T-helper 1 cell treated with Interleukin-12 subunit alpha and Interleukin-12 subunit beta and Interleukin-4 antibody, amounts not matched to agents 30 μg/mL and 1 μg/mL, for 36 hours (primary cell): ENCODE measurements around the gene CLIP4.

Experiments used
- H3K27ac Mint-ChIP-seq: one replicate; pipeline ENCODE4 v1.8.0; 2021; ENCODE audit warnings: mild to moderate bottlenecking, mixed read lengths
- H3K27me3 Mint-ChIP-seq: one replicate; pipeline ENCODE4 v1.8.0; 2021; ENCODE audit warnings: low read depth, mixed read lengths
- H3K36me3 Mint-ChIP-seq: one replicate; pipeline ENCODE4 v1.8.0; 2021; ENCODE audit warnings: low read depth, mixed read lengths
- H3K4me1 Mint-ChIP-seq: one replicate; pipeline ENCODE4 v1.8.0; 2021; ENCODE audit warnings: low read depth, mixed read lengths
- H3K4me3 Mint-ChIP-seq: one replicate; pipeline ENCODE4 v1.8.0; 2021; ENCODE audit warnings: mild to moderate bottlenecking, moderate library complexity, mixed read lengths
- H3K9me3 Mint-ChIP-seq: one replicate; pipeline ENCODE4 v1.8.0; 2021; ENCODE audit warnings: mixed read lengths

Gene CLIP4

GRCh38 chr2:29112379-29112778 is 2.8 kb upstream of the CLIP4 start:
- Mint-ChIP-seq H3K9me3 (no peaks in the 10 kb centered on the region), H3K36me3 (peaks cover 4% of the 10 kb centered on the region), H3K4me1 (peaks cover 40% of the 10 kb centered on the region), H3K27ac (no peak overlapping the region), H3K27me3 (peaks cover 16% of the 10 kb centered on the region), H3K4me3 (no peak overlapping the region)

GRCh38 chr2:29113027-29113686 is 2.1 kb upstream of the CLIP4 start:
- Mint-ChIP-seq H3K36me3 (peaks cover 4% of the 10 kb centered on the region), H3K4me1 (peaks cover 45% of the 10 kb centered on the region), H3K4me3 (peak overlapping the region; percentile 93), H3K27ac (no peak overlapping the region), H3K9me3 (no peaks in the 10 kb centered on the region), H3K27me3 (peaks cover 16% of the 10 kb centered on the region)

GRCh38 chr2:29113891-29114321 is 1.3 kb upstream of the CLIP4 start:
- Mint-ChIP-seq H3K9me3 (no peaks in the 10 kb centered on the region), H3K4me3 (peak overlapping the region; percentile 93), H3K4me1 (peaks cover 48% of the 10 kb centered on the region), H3K27me3 (peaks cover 16% of the 10 kb centered on the region), H3K27ac (peak overlapping the region; percentile 95), H3K36me3 (peaks cover 4% of the 10 kb centered on the region)

DNA sequence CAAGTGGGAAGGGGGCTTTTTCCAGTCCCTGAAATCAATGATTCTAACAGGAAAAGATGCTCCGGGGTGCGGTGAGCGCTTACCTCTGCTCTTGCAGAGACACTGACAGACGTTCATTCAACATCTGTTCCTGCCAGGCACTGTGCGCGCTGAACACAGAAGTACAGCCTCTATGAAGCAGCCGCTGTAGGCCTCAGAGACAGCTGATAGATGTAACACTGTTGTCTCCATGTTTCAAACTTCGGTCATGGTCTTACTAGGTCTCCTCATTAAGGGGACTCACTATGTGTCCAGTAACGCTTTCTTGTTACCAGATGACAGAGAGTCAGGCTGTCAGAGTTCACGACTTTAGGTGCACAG is 649 bp upstream of the CLIP4 start:
- Mint-ChIP-seq H3K27ac (peak overlapping the region; percentile 95), H3K4me3 (peak overlapping the region; percentile 93), H3K4me1 (peaks cover 54% of the 10 kb centered on the region)

GRCh38 chr2:29115797-29116781 is 874 bp downstream of the CLIP4 start:
- peaks cover 50% of the 10 kb centered on the region for H3K4me1 Mint-ChIP-seq
- peaks cover 13% of the 10 kb centered on the region for H3K27me3 Mint-ChIP-seq
- H3K27ac Mint-ChIP-seq, result peak overlapping the region; percentile 96
- peak overlapping the region; percentile 85 for H3K4me3 Mint-ChIP-seq
- H3K9me3 Mint-ChIP-seq, result no peaks in the 10 kb centered on the region
- H3K36me3 Mint-ChIP-seq, result peaks cover 4% of the 10 kb centered on the region

More for the DNA sequence above, 649 bp upstream of the CLIP4 start:
- Mint-ChIP-seq H3K9me3 (no peaks in the 10 kb centered on the region), H3K36me3 (peaks cover 4% of the 10 kb centered on the region), H3K27me3 (peaks cover 14% of the 10 kb centered on the region)

DNA sequence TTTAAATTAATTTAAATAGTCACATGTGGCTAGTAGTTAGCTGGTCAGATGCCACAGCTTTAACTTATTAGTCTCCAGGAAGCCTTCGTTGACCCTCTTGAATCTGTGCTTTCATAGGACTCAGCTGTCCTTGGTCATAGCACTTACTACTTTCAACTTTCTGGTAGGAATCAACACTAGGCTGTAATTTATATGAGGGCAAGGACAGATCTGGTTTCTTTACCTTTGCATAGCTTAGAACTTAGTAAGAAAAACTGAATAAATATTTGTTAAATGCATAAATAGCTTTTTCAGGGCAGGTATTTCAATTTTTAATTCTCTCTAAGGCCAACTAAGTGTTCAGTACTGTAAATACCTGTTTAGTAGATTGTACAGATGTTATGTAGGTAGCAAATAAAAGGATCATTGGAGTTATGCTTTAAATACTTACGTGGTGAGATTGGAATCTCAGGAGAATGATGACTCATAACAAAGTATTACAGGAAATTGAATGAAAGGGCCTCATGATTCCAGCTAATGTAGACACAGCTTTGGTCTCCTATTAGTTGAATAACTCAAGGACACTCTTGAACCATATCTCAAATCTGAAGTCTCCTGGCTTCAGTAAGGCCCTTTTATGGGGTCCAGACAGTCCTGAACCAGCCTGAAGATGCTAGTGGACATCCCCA is 2.6 kb downstream of the CLIP4 start:
- H3K4me3 Mint-ChIP-seq, result peak overlapping the region; percentile 85
- peaks cover 46% of the 10 kb centered on the region for H3K4me1 Mint-ChIP-seq
- peak overlapping the region; percentile 96 for H3K27ac Mint-ChIP-seq
- peaks cover 9% of the 10 kb centered on the region for H3K27me3 Mint-ChIP-seq
- H3K9me3 Mint-ChIP-seq, result no peaks in the 10 kb centered on the region
- peaks cover 18% of the 10 kb centered on the region for H3K36me3 Mint-ChIP-seq

DNA sequence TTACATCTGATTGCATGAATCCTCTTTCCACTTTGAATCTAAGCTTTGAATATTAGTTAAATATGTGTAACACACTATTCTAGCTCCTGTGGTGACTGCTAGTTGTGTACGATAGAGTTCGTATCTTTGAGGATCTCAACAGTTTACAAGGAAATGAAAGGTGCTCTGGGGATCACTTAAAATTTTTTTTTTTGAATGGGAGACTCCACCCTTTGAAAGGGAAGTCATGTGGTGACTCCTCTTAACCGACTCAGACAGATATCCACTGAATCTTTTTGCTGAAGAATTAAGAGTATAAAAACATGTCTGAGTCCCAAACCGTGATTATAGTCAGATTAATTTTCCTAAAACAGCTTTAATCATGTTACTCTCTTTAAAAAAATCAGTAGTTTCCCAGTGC is 4.0 kb downstream of the CLIP4 start:
- Mint-ChIP-seq H3K27ac (peak overlapping the region; percentile 28), H3K4me1 (peaks cover 49% of the 10 kb centered on the region), H3K4me3 (no peak overlapping the region)

GRCh38 chr2:29120846-29121245 is 5.6 kb downstream of the CLIP4 start:
- peaks cover 43% of the 10 kb centered on the region for H3K4me1 Mint-ChIP-seq
- H3K27me3 Mint-ChIP-seq, result no peaks in the 10 kb centered on the region
- H3K9me3 Mint-ChIP-seq, result peaks cover 23% of the 10 kb centered on the region
- no peak overlapping the region for H3K4me3 Mint-ChIP-seq
- H3K36me3 Mint-ChIP-seq, result peaks cover 45% of the 10 kb centered on the region
- H3K27ac Mint-ChIP-seq, result no peak overlapping the region

More for the DNA sequence above, 4.0 kb downstream of the CLIP4 start:
- Mint-ChIP-seq H3K27me3 (peaks cover 4% of the 10 kb centered on the region), H3K9me3 (peaks cover 9% of the 10 kb centered on the region), H3K36me3 (peaks cover 29% of the 10 kb centered on the region)

- Mint-ChIP-seq H3K4me1 (peaks cover 26% of the 10 kb centered on the region), H3K27ac (no peak overlapping the region), H3K36me3 (peaks cover 54% of the 10 kb centered on the region), H3K27me3 (no peaks in the 10 kb centered on the region), H3K9me3 (peaks cover 23% of the 10 kb centered on the region), H3K4me3 (no peak overlapping the region)
Observed at GRCh38 chr2:29123617-29124349, 8.6 kb downstream of the CLIP4 start.

GRCh38 chr2:29124504-29124903 is 9.3 kb downstream of the CLIP4 start:
- Mint-ChIP-seq H3K4me3 (no peak overlapping the region), H3K27me3 (no peaks in the 10 kb centered on the region), H3K36me3 (peaks cover 54% of the 10 kb centered on the region), H3K9me3 (peaks cover 23% of the 10 kb centered on the region), H3K27ac (no peak overlapping the region), H3K4me1 (peaks cover 21% of the 10 kb centered on the region)

DNA sequence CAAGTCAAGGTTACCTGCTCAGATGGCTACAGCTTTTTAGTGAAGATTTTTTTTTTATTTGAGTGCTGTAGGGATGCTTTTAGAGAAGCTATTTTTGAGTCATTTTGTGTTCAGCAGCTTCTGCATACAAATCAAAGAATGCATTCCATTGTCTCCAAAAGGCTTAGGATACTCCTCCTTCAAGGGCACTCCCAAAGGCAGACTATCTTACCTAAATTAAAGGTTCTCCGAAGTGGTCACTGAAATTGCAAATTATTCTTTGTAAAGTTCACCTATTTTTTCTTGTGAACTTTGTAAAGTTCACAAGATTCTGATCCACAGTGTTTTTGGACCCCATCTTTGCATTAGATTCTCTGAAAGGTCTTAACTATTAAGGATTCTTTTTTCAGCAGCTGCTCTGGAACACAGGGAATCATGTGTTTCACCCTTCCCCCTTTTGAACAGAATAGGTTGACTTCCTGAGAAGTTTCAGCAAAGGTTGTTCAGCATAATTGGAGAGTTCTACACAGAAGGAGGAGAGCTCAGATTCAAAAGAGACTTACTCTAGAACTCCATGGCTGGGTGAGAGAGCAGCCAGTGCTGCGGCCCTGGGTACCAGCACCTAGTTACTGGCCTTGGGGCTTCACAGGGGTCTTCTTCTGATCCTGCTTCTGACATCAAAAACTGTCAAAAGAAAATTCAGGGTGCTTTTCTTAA is 14.5 kb downstream of the CLIP4 start:
- peaks cover 38% of the 10 kb centered on the region for H3K36me3 Mint-ChIP-seq
- peak overlapping the region; percentile 67 for H3K27ac Mint-ChIP-seq
- H3K4me1 Mint-ChIP-seq, result peaks cover 20% of the 10 kb centered on the region
- H3K27me3 Mint-ChIP-seq, result no peaks in the 10 kb centered on the region
- no peak overlapping the region for H3K4me3 Mint-ChIP-seq
- H3K9me3 Mint-ChIP-seq, result peaks cover 9% of the 10 kb centered on the region

GRCh38 chr2:29130295-29130694 is 15.1 kb downstream of the CLIP4 start:
- peaks cover 4% of the 10 kb centered on the region for H3K9me3 Mint-ChIP-seq
- H3K4me1 Mint-ChIP-seq, result peaks cover 20% of the 10 kb centered on the region
- no peaks in the 10 kb centered on the region for H3K27me3 Mint-ChIP-seq
- H3K36me3 Mint-ChIP-seq, result peaks cover 35% of the 10 kb centered on the region
- H3K27ac Mint-ChIP-seq, result peak overlapping the region; percentile 67
- no peak overlapping the region for H3K4me3 Mint-ChIP-seq

DNA sequence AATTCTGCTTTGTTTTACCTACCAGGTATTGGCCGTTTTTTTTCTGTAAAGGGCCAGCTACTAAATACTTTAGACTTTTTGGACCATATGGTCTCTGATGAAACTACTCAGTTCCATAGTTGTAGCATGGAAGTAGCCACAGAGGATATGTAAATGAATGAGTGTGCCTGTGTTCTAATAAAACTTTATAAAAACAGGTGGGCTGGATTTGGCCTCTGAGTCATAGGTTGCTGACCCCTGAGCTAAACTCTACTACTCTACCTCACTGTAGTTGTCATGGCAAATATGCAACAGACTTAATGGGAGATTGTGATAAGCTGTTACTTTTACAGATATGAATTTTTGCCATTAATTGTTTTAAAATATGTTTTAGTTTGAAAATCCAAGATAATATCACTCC is 19.7 kb downstream of the CLIP4 start:
- Mint-ChIP-seq H3K4me1 (peaks cover 18% of the 10 kb centered on the region), H3K36me3 (peaks cover 57% of the 10 kb centered on the region), H3K27me3 (no peaks in the 10 kb centered on the region), H3K4me3 (no peak overlapping the region), H3K27ac (no peak overlapping the region), H3K9me3 (peaks cover 23% of the 10 kb centered on the region)
